ENCODE results near the gene RAB14. TPM values are rescaled to one million over a fixed set of nuclear protein-coding genes. Genes with fewer than 3 reads are reported as not detected.

Gene RAB14
- total and polyA plus RNA-seq, 3 donors from 2014 or later = 44.6 to 66.7 (median 51.1) TPM

DNA sequence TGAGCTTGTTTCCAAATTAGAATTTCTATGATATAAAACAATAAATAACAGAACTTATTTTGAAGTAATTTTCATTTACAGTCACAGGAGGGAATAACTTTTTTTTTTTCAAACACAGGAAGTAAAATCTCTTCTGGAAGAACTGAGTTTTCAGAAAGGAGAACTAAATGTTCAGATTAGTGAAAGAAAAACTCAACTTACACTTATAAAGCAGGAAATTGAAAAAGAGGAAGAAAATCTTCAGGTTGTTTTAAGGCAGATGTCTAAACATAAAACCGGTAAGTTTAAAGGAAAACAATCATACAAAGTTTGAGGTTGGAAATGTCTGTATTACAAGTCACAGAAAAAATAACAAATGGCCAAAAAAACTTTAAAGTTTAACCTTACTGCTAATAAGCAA, 41.6 kb downstream of the RAB14 start:
- H3K27me3 ChIP-seq = no peaks in the 10 kb centered on the region
- H3K4me3 ChIP-seq = no peak overlapping the region
- H3K9me3 ChIP-seq = no peaks in the 10 kb centered on the region
- 55 to 56% methylated on average over 1 of the region's 1 CpG for WGBS, 2 donors
- no peak overlapping the region for H3K27ac ChIP-seq
- H3K36me3 ChIP-seq (ENCODE audit: low read depth, missing control alignments) = no peaks in the 10 kb centered on the region
- intact Hi-C loops (cut with DNase I; ENCODE audit: low total_unique reads) = no loop called here
- no peak for DNase-seq
- TF ChIP-seq POLR2A (IDR thresholded peaks at IDR 0.05) = no peak
- TF ChIP-seq, protein P1, sequence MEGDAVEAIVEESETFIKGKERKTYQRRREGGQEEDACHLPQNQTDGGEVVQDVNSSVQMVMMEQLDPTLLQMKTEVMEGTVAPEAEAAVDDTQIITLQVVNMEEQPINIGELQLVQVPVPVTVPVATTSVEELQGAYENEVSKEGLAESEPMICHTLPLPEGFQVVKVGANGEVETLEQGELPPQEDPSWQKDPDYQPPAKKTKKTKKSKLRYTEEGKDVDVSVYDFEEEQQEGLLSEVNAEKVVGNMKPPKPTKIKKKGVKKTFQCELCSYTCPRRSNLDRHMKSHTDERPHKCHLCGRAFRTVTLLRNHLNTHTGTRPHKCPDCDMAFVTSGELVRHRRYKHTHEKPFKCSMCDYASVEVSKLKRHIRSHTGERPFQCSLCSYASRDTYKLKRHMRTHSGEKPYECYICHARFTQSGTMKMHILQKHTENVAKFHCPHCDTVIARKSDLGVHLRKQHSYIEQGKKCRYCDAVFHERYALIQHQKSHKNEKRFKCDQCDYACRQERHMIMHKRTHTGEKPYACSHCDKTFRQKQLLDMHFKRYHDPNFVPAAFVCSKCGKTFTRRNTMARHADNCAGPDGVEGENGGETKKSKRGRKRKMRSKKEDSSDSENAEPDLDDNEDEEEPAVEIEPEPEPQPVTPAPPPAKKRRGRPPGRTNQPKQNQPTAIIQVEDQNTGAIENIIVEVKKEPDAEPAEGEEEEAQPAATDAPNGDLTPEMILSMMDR (IDR thresholded peaks at IDR 0.05) = no peak
- no peaks in the 10 kb centered on the region for H3K4me1 ChIP-seq

GRCh38 chr9:121157939-121158338, 43.7 kb downstream of the RAB14 start:
- Histone ChIP-seq H3K27ac (no peak overlapping the region), H3K4me1 (no peaks in the 10 kb centered on the region), H3K9me3 (no peaks in the 10 kb centered on the region), H3K36me3 (ENCODE audit: low read depth, missing control alignments) (no peaks in the 10 kb centered on the region), H3K27me3 (no peaks in the 10 kb centered on the region), H3K4me3 (no peak overlapping the region)
- no peak for DNase-seq
- intact Hi-C loops (cut with DNase I; ENCODE audit: low total_unique reads) = no loop called here
- WGBS, 2 donors = 80 to 97% methylated on average over 4 of the region's 4 CpGs
- TF ChIP-seq, protein P1 (IDR thresholded peaks at IDR 0.05) = no peak
- no peak for TF ChIP-seq POLR2A (IDR thresholded peaks at IDR 0.05)

DNA sequence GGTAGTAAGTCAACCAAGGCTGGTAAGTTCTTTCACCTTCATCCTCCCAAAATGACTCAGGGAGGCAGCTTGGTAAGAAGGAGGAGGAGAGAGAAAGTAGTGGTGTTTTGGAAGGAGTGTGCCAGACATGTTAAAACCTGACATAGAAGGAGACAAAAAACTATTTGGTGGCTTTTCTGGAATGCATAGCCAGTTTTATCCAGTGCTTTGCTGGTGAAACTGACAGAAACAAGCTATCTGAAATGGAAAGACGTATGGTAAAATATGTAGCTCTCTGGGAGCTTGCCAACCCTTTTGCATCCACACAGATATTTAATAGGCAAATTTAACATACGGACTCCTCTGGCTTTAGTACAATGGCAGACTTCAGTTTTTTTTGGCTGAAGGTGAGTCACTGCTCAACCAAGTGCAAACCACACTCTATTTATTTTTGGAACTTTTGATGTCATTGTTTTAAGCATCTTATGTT, 45.4 kb downstream of the RAB14 start:
- intact Hi-C loops (cut with DNase I; ENCODE audit: low total_unique reads) = no loop called here
- DNase-seq = no peak
- Histone ChIP-seq H3K9me3 (no peaks in the 10 kb centered on the region), H3K4me1 (no peaks in the 10 kb centered on the region), H3K4me3 (no peak overlapping the region), H3K36me3 (ENCODE audit: low read depth, missing control alignments) (no peaks in the 10 kb centered on the region), H3K27me3 (no peaks in the 10 kb centered on the region), H3K27ac (no peak overlapping the region)
- no peak for TF ChIP-seq POLR2A (IDR thresholded peaks at IDR 0.05)
- 64 to 86% methylated on average over 2 of the region's 2 CpGs for WGBS, 2 donors

DNA sequence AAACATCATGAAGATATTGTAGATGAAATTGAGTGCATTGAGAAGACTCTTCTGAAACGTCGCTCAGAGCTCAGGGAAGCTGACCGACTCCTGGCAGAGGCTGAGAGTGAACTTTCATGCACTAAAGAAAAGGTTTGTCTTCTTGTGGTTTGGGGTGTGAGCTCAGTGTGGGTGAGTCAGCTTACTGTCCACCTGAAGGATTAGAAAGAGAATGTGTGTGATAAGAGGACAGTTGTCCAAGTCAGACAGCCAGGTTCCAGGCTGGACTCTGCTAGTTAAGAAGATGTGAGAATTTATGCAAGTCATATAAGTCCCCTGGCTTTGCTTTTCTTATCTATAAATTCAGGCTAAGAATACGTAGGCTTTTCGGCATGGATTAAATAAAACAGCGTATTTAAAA, 46.9 kb downstream of the RAB14 start:
- no peaks in the 10 kb centered on the region for H3K27me3 ChIP-seq
- no peak overlapping the region for H3K27ac ChIP-seq
- no peak overlapping the region for H3K4me3 ChIP-seq
- H3K4me1 ChIP-seq = no peaks in the 10 kb centered on the region
- WGBS, 2 donors = 93% methylated on average over 6 of the region's 6 CpGs
- intact Hi-C loops (cut with DNase I; ENCODE audit: low total_unique reads) = no loop called here
- TF ChIP-seq POLR2A (IDR thresholded peaks at IDR 0.05) = no peak
- TF ChIP-seq, protein P1 (IDR thresholded peaks at IDR 0.05) = no peak
- no peaks in the 10 kb centered on the region for H3K36me3 ChIP-seq (ENCODE audit: low read depth, missing control alignments)
- no peaks in the 10 kb centered on the region for H3K9me3 ChIP-seq
- no peak for DNase-seq

DNA sequence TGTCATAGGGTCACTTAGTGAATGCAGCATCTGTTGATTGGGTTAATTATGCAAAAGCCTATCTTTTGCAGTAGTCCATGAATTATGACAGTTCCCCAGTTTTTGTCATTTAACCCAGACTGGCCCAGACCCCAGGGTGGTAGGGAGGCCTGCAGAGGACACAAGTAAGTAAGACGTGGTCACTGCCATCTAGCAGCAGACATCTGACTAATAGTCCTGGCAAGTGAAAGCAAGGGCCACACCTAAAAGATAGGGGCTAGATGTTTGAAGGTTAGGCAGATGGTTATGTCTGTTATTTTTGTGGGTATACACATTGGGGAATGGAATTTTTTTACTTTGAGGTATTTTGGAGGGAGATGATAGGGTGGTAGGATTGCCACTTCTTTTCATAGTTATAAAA, 48.0 kb downstream of the RAB14 start:
- Histone ChIP-seq H3K4me3 (no peak overlapping the region), H3K27ac (no peak overlapping the region), H3K4me1 (no peaks in the 10 kb centered on the region), H3K36me3 (ENCODE audit: low read depth, missing control alignments) (no peaks in the 10 kb centered on the region), H3K27me3 (no peaks in the 10 kb centered on the region), H3K9me3 (no peaks in the 10 kb centered on the region)
- WGBS, 2 donors = 75 to 93% methylated on average over 1 of the region's 1 CpG
- intact Hi-C loops (cut with DNase I; ENCODE audit: low total_unique reads) = no loop called here
- no peak for DNase-seq
- TF ChIP-seq, protein P1 (IDR thresholded peaks at IDR 0.05) = no peak
- TF ChIP-seq POLR2A (IDR thresholded peaks at IDR 0.05) = no peak

All from testis (tissue), 3 donors.